Keratinocyte (primary cell): ENCODE data around the gene MED31. TPM values are rescaled to one million over a fixed set of nuclear protein-coding genes. Genes with fewer than 3 reads are reported as not detected.
A peak's percentile ranks its signal among the peaks of the same experiment; 100 is the strongest.

Experiments
- DNase-seq: peaks from one replicate; pipeline ENCODE4 v3.0.0-alpha.2; 2011; ENCODE audit warnings: low read depth, missing footprints, low spot score
- FAIRE-seq: peaks from 2 replicates; lab custom pipeline; 2011; peaks lifted over from hg19 to GRCh38; lab: Jason Lieb, UNC
- H2AFZ ChIP-seq: 2 replicates; pipeline ENCODE4 v1.6.0; 2012; ENCODE audit warnings: low read length, control low read depth, inconsistent platforms; ENCODE audit not compliant: control insufficient read depth
- H3K27ac ChIP-seq: 2 replicates; pipeline ENCODE4 v1.5.1; 2011; ENCODE audit warnings: low read length; ENCODE audit not compliant: control insufficient read depth, insufficient read depth
- H3K27me3 ChIP-seq: 3 replicates; pipeline ENCODE4 v1.6.0; 2011; ENCODE audit warnings: low read length; ENCODE audit not compliant: control insufficient read depth, insufficient read depth; ENCODE audit errors: extremely low read depth
- H3K36me3 ChIP-seq, 2 experiments: 2 replicates in 1 of 2; 3 replicates in 1 of 2; pipeline ENCODE4 v1.5.1; 2011; ENCODE audit warnings: low read length in 2 of 2, mild to moderate bottlenecking in 1 of 2; ENCODE audit not compliant: control insufficient read depth in 2 of 2, insufficient read depth in 2 of 2; ENCODE audit errors: extremely low read depth in 1 of 2
- H3K4me1 ChIP-seq: 3 replicates; pipeline ENCODE4 v1.5.1; 2011; ENCODE audit warnings: low read length; ENCODE audit not compliant: control insufficient read depth, insufficient read depth; ENCODE audit errors: extremely low read depth
- H3K4me2 ChIP-seq: 3 replicates; pipeline ENCODE4 v1.6.0; 2011; ENCODE audit warnings: low read depth, low read length; ENCODE audit not compliant: control insufficient read depth, insufficient read depth; ENCODE audit errors: extremely low read depth
- H3K4me3 ChIP-seq, 3 experiments: fragments of 200-600 bp in 1 of 3; sonication (generic) in 1 of 3; 2 replicates in 2 of 3; 3 replicates in 1 of 3; pipeline ENCODE4 v1.5.1; 2011 to 2016; ENCODE audit warnings: low read length in 3 of 3, mild to moderate bottlenecking in 3 of 3, control low read depth in 2 of 3, inconsistent platforms in 1 of 3, low read depth in 1 of 3, mixed read lengths in 1 of 3, mixed run types in 1 of 3, moderate library complexity in 1 of 3; ENCODE audit not compliant: control insufficient read depth in 2 of 3, insufficient read depth in 2 of 3; ENCODE audit errors: extremely low read depth in 1 of 3
- H3K79me2 ChIP-seq: 2 replicates; pipeline ENCODE4 v1.6.0; 2012; ENCODE audit warnings: low read length; ENCODE audit not compliant: control insufficient read depth, insufficient read depth
- H3K9ac ChIP-seq: 3 replicates; pipeline ENCODE4 v1.6.0; 2011; ENCODE audit warnings: low read length; ENCODE audit not compliant: control insufficient read depth, insufficient read depth; ENCODE audit errors: extremely low read depth
- H3K9me1 ChIP-seq: 3 replicates; pipeline ENCODE4 v1.6.0; 2011; ENCODE audit warnings: low read length; ENCODE audit not compliant: control insufficient read depth, insufficient read depth; ENCODE audit errors: extremely low read depth
- H3K9me3 ChIP-seq: 2 replicates; pipeline ENCODE4 v1.5.1; 2012; ENCODE audit warnings: low read depth, low read length; ENCODE audit not compliant: control insufficient read depth
- H4K20me1 ChIP-seq: 3 replicates; pipeline ENCODE4 v1.6.0; 2011; ENCODE audit warnings: low read length; ENCODE audit not compliant: control insufficient read depth, insufficient read depth; ENCODE audit errors: extremely low read depth
- EZH2 ChIP-seq: IDR thresholded peaks from one replicate; pipeline ENCODE4 v1.6.1; 2012; ENCODE audit warnings: inconsistent platforms, mild to moderate bottlenecking, low read length, moderate library complexity
- dilution Hi-C: fragments of 300-500 bp; cut with MboI; formaldehyde crosslinking; loops from one replicate; pipeline ENCODE4 v1.7.0; 2020; ENCODE audit warnings: low sequenced_read_pairs; ENCODE audit not compliant: extremely low pct_ligation_motif_present
- polyA plus RNA-seq, 5 experiments: library from polyadenylated mRNA; depleted of rRNA in 3 of 5; stranded (reverse) in 3 of 5; stranded (forward) in 1 of 5; unstranded in 1 of 5; fragments of >200 nt; gene quantifications; 1 replicate in 1 of 5; 2 replicates in 3 of 5; 3 replicates in 1 of 5; pipeline versions ENCODE4 v1.2.1 to v1.2.3, GENCODE V29; 2011 to 2012; ENCODE audit warnings: missing spikeins in 2 of 5, low read depth in 1 of 5, low replicate concordance in 1 of 5
- TF ChIP-seq, protein P1 (sequence below), 3 experiments: IDR thresholded peaks in 1 of 3; conservative IDR thresholded peaks in 1 of 3; optimal IDR thresholded peaks in 1 of 3; 2 replicates in 2 of 3; 3 replicates in 1 of 3; pipeline versions ENCODE3 to v1.5.1; 2011; ENCODE audit warnings: low read length in 3 of 3, mild to moderate bottlenecking in 3 of 3, moderate library complexity in 2 of 3, control low read depth in 1 of 3, inconsistent platforms in 1 of 3; ENCODE audit not compliant: insufficient read depth in 2 of 3; ENCODE audit errors: extremely low read depth in 1 of 3

Gene MED31
- polyA plus RNA-seq, 1 donor (not counting 4 experiments of a cell fraction or from before 2014, with no cell fraction given), result 49.0 TPM

DNA sequence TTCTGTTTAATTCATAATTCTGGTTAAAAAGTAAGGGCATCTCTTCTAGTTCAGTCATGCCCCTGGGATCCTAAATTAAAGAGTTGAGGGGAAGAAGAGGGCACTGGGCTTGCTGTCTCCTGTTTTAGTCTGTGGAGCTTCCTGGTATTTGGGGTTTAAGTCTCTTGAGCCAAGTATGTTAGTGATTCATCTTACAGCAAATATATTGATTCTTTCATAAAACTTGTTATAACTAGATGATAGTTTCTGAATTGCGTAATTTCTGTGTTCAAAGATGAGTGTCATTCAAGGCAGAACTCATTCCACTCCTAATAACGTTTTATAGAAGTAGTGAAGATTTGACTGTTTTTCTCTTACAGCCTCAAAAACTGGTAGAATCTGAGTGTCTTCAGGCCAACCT is 8.8 kb downstream of the MED31 start:
- Histone ChIP-seq H3K4me2 (peak overlapping the region; percentile 89), H2AFZ (no peak overlapping the region), H3K4me3 (peak overlapping the region; percentile 76 to 89 (median 85)), H3K9ac (no peak overlapping the region), H3K27me3 (no peaks in the 10 kb centered on the region), H3K36me3 (peaks cover 1 to 21% of the 10 kb centered on the region in 2 experiments), H3K27ac (peak overlapping the region; percentile 76), H3K4me1 (peaks cover 38% of the 10 kb centered on the region), H3K79me2 (peaks cover 70% of the 10 kb centered on the region), H3K9me1 (no peaks in the 10 kb centered on the region), H4K20me1 (no peaks in the 10 kb centered on the region), H3K9me3 (no peaks in the 10 kb centered on the region)
- dilution Hi-C loops, result no loop called here
- DNase-seq (no peak), FAIRE-seq (peak; percentile 90)
- TF ChIP-seq, protein P1, sequence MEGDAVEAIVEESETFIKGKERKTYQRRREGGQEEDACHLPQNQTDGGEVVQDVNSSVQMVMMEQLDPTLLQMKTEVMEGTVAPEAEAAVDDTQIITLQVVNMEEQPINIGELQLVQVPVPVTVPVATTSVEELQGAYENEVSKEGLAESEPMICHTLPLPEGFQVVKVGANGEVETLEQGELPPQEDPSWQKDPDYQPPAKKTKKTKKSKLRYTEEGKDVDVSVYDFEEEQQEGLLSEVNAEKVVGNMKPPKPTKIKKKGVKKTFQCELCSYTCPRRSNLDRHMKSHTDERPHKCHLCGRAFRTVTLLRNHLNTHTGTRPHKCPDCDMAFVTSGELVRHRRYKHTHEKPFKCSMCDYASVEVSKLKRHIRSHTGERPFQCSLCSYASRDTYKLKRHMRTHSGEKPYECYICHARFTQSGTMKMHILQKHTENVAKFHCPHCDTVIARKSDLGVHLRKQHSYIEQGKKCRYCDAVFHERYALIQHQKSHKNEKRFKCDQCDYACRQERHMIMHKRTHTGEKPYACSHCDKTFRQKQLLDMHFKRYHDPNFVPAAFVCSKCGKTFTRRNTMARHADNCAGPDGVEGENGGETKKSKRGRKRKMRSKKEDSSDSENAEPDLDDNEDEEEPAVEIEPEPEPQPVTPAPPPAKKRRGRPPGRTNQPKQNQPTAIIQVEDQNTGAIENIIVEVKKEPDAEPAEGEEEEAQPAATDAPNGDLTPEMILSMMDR (optimal IDR thresholded peaks at IDR 0.05 in 1 of 3, IDR thresholded peaks at IDR 0.05 in 1 of 3, conservative IDR thresholded peaks at IDR 0.05 in 1 of 3; ENCODE audit: extremely low read depth in 1 of 3, insufficient read depth in 2 of 3, low read length in 3 of 3), result no peak
- TF ChIP-seq EZH2, result no peak

DNA sequence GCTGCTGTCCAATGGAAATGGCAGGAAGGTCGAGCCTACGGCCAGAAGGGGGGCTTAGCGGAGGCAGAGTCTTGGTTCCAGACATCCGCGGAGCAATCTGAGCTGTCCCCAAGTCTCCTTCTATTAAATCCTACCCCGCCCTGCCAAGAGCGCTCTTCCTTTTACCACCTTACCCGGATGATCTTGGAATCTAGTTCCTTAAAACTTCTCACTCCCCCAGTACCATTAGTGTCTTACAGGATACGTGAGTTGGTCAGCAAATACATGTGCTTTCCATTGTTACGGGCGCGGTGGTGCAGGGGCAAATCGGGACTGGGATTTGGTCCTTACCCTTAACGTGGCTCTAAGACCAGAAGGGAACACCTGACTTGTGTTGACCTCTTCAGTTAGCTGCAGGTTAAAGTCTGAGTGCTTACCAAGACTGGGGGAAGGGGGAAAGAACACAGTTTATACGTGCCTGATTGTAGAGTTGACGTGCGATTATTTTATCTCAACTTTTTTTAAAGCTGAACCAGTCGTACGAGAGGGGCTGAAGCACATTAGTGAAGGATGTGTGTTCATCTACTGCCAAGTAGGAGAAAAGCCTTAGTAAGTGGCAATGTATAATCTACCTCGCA is 10.1 kb downstream of the MED31 start:
- Histone ChIP-seq H4K20me1 (no peaks in the 10 kb centered on the region), H2AFZ (no peak overlapping the region), H3K4me1 (peaks cover 38% of the 10 kb centered on the region), H3K79me2 (peaks cover 69% of the 10 kb centered on the region), H3K36me3 (peaks cover 4 to 17% of the 10 kb centered on the region in 2 experiments), H3K4me3 (peak overlapping the region; percentile 76 to 89 (median 85)), H3K4me2 (peak overlapping the region; percentile 89), H3K9ac (peak overlapping the region; percentile 82), H3K9me1 (peaks cover 3% of the 10 kb centered on the region), H3K27ac (peak overlapping the region; percentile 76), H3K9me3 (no peaks in the 10 kb centered on the region), H3K27me3 (no peaks in the 10 kb centered on the region)
- FAIRE-seq (peak; percentile 84), DNase-seq (no peak)
- TF ChIP-seq, protein P1 (optimal IDR thresholded peaks at IDR 0.05 in 1 of 3, IDR thresholded peaks at IDR 0.05 in 1 of 3, conservative IDR thresholded peaks at IDR 0.05 in 1 of 3; ENCODE audit: extremely low read depth in 1 of 3, insufficient read depth in 2 of 3, low read length in 3 of 3), result no peak
- no peak for TF ChIP-seq EZH2
- dilution Hi-C loops, result no loop called here
